Small intestine (tissue), 7 donors: Measurements from ENCODE around the gene ZNF507. TPM values are rescaled to one million over a fixed set of nuclear protein-coding genes. Genes with fewer than 3 reads are reported as not detected.
A peak's percentile ranks its signal among the peaks of the same experiment; 100 is the strongest.

Experiments used
- DNase-seq, 2 donors: peaks; one replicate each; pipeline versions ENCODE4 v3.0.0 to v3.0.0-alpha.2; 2013
- FAIRE-seq: peaks from 2 replicates; lab custom pipeline; 2012; peaks lifted over from hg19 to GRCh38; lab: Jason Lieb, UNC
- H3K27ac ChIP-seq, 3 donors: one replicate each; pipeline ENCODE4 v1.5.1; 2013; ENCODE audit warnings: low read length in 2 of 3, mild to moderate bottlenecking in 2 of 3, control low read depth in 1 of 3, inconsistent platforms in 1 of 3, low read depth in 1 of 3, moderate library complexity in 1 of 3
- H3K27me3 ChIP-seq, 3 donors: one replicate each; pipeline ENCODE4 v1.6.1; 2013; ENCODE audit warnings: low read length in 3 of 3, inconsistent platforms in 1 of 3; ENCODE audit not compliant: control insufficient read depth in 3 of 3, insufficient read depth in 3 of 3
- H3K36me3 ChIP-seq, 3 donors: one replicate each; pipeline ENCODE4 v1.6.1; 2013; ENCODE audit warnings: low read length in 3 of 3, inconsistent platforms in 1 of 3, low read depth in 1 of 3, mild to moderate bottlenecking in 1 of 3, moderate library complexity in 1 of 3; ENCODE audit not compliant: control insufficient read depth in 3 of 3, insufficient read depth in 2 of 3
- H3K4me1 ChIP-seq, 3 donors: one replicate each; pipeline ENCODE4 v1.6.1; 2013; ENCODE audit warnings: low read length in 2 of 3, inconsistent platforms in 1 of 3, low read depth in 1 of 3, mild to moderate bottlenecking in 1 of 3, moderate library complexity in 1 of 3; ENCODE audit not compliant: control insufficient read depth in 3 of 3, insufficient read depth in 2 of 3
- H3K4me3 ChIP-seq, 3 donors: one replicate each; pipeline ENCODE4 v1.5.1; 2013; ENCODE audit warnings: low read length in 3 of 3, control low read depth in 1 of 3, inconsistent platforms in 1 of 3, low read depth in 1 of 3, mild to moderate bottlenecking in 1 of 3, moderate library complexity in 1 of 3
- H3K9me3 ChIP-seq, 2 donors: one replicate each; pipeline ENCODE4 v1.6.1; 2013; ENCODE audit warnings: low read depth in 1 of 2, low read length in 1 of 2; ENCODE audit not compliant: control insufficient read depth in 2 of 2, insufficient read depth in 1 of 2
- WGBS, 3 donors: extraction: QIAGEN DNeasy Blood & Tissue Kit; methylation state at CpG; one replicate each; pipeline ENCODE4 v1.1.7; 2013; 5-methylcytosine and 5-hydroxymethylcytosine counted together
- polyA plus RNA-seq, 4 donors: library from polyadenylated mRNA; stranded (reverse) in 3 of 4; unstranded in 1 of 4; fragments of 200-250 nt in 3 of 4; fragments of 120-200 nt in 1 of 4; gene quantifications; one replicate each; pipeline versions ENCODE4 v1.2.1 to v1.2.3, GENCODE V29; 2013
- donor health status: healthy with polysubstance abuse.
- donor health status: control.
- donor health status: control.
- donor health status: Bipolar disorder and iron deficiency.
- donor health status: healthy.

ZNF507 gene
- polyA plus RNA-seq, 4 donors: 3.2 to 17.1 (median 5.5) TPM

DNA sequence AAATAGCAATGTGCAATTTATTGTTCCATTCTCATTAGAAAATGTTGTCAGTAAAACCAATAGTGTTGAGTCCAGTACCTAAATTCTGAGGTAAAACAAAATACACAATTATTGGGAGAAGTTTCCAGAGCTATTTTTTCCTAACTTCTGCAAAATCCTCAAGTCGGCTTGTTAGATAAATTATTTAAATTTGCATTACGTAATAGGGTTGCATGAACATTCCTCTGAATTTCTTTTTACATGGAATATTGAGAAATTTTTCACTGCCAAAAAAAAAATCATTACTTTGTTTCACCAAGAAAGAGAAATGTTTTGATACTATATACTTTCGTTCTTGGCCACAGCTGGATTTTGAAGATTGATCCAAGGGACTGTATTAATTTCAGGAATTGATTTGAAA, 1.5 kb downstream of the ZNF507 start:
- H3K27ac ChIP-seq: no peak overlapping the region
- H3K36me3 ChIP-seq: peaks cover 0 to 2% (median 0%) of the 10 kb centered on the region in 3 donors
- H3K4me3 ChIP-seq: peak overlapping the region in 2 of 3 donors; percentile 66 to 98
- no peak for DNase-seq
- H3K9me3 ChIP-seq: no peaks in the 10 kb centered on the region
- WGBS, 3 donors: 27 to 41% (median 33%) methylated on average over 3 of the region's 3 CpGs
- peaks cover 3 to 29% (median 8%) of the 10 kb centered on the region in 3 donors for H3K4me1 ChIP-seq
- no peaks in the 10 kb centered on the region for H3K27me3 ChIP-seq
- FAIRE-seq: no peak

DNA sequence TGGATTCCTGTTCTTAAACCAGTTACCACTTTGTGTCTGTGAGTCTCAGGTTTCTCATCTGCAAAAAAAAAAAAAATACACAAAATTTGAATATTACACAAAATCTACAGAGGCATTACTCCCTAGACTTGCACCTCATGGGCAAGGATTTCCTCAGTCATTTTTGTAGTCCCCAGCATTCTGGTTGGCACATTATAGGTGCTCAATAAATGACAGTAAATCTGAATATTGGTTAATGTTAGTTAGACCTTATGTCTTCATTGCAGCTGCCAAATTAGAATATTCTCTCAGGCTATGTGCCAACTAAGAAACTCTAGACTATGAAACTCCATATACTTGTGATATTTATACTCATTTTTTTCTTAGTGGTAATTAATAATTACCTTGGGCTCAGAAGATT, 2.2 kb downstream of the ZNF507 start:
- Histone ChIP-seq H3K36me3 (peaks cover 0 to 2% (median 0%) of the 10 kb centered on the region in 3 donors), H3K27ac (no peak overlapping the region), H3K4me1 (peaks cover 3 to 29% (median 10%) of the 10 kb centered on the region in 3 donors), H3K4me3 (no peak overlapping the region), H3K27me3 (no peaks in the 10 kb centered on the region), H3K9me3 (no peaks in the 10 kb centered on the region)
- no peak for FAIRE-seq
- DNase-seq: no peak

DNA sequence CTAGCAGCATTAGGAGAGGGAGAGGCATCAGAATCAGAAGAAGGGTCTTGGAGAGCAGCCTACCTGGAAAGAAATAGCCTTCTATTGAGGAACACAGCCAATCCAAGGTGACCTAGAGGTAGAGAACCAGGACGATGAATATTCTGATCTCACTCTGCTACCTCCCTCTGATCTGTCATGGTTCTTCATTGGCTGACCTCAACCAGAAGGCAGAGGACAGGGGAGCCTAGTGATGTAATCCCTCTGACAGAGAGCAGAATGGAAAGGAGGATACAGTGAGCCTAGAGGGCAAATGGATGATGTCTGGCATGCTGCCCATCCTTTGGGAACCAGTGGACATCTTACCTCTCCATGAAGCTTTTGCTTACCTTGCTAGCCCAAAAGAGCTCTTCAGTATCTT, 3.6 kb downstream of the ZNF507 start:
- Histone ChIP-seq H3K4me3 (no peak overlapping the region), H3K36me3 (peaks cover 0 to 10% (median 7%) of the 10 kb centered on the region in 3 donors), H3K4me1 (peaks cover 3 to 29% (median 10%) of the 10 kb centered on the region in 3 donors), H3K27me3 (no peaks in the 10 kb centered on the region), H3K9me3 (no peaks in the 10 kb centered on the region), H3K27ac (peak overlapping the region in 1 of 3 donors; percentile 3)
- no peak for DNase-seq
- FAIRE-seq: no peak
- WGBS, 3 donors: 68 to 71% (median 70%) methylated on average over 1 of the region's 1 CpG

DNA sequence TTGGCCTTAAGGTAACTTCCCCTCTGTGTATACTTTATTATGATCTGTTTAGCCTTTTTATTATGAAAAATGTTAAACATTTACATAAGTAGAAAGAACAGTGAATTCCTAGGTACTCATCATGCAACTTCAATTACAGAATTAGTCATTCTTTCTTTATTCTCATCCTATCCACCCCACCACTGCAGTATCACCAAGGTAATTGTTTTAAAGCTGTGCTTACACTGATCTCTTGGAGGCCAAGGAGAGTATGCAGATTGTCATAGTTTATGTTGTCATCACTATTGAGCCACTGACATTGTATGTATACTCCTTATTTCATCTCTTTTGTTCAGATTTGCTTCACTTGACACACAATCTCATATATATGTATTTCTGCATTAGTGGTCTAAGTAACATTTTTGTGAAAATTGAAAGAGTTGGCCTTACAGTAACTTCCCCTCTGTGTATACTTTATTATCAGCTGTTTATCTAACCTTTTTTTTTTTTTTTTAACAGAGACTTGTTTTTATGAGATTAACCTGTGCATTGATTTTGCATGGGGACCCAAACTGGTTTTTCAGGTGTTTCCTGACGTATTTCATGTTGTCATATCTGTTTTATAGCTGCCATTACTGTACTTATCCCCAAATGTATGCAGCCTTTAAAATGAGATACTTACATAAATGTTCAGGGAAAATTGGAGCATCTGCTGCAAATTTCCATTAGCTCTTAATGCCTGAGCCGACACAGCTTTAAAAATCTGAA, 4.5 kb downstream of the ZNF507 start:
- Histone ChIP-seq H3K36me3 (peaks cover 0 to 16% (median 14%) of the 10 kb centered on the region in 3 donors), H3K4me3 (peak overlapping the region in 1 of 3 donors; percentile 24), H3K9me3 (no peaks in the 10 kb centered on the region), H3K4me1 (peaks cover 3 to 29% (median 12%) of the 10 kb centered on the region in 3 donors), H3K27ac (peak overlapping the region in 1 of 3 donors; percentile 15), H3K27me3 (no peaks in the 10 kb centered on the region)
- DNase-seq (no peak), FAIRE-seq (no peak)
- WGBS, 3 donors: 12 to 71% (median 38%) methylated on average over 2 of the region's 2 CpGs

DNA sequence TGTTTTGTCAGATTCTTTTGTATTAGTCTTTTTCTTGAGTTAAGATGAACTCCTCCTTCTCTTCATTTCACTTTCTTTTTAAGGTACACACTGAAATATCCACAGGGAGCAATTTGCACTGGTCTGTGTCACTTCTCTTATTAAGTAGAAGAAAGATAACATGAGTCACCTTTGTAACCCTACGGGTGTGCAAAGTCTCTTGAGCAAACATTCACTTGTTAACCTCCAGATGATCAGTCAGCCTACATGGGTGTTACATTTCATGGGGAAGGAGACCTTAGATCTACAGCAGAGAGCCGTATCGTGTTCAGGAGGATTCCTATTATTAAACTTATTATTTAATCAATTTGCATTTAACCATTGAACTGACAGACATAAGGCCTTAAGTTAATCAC, 5.1 kb downstream of the ZNF507 start:
- no peaks in the 10 kb centered on the region for H3K9me3 ChIP-seq
- no peaks in the 10 kb centered on the region for H3K27me3 ChIP-seq
- DNase-seq (peak; percentile 74 to 94), FAIRE-seq (peak; percentile 64)
- H3K36me3 ChIP-seq: peaks cover 0 to 19% (median 14%) of the 10 kb centered on the region in 3 donors
- H3K4me3 ChIP-seq: peak overlapping the region in 1 of 3 donors; percentile 24
- peaks cover 3 to 29% (median 13%) of the 10 kb centered on the region in 3 donors for H3K4me1 ChIP-seq
- peak overlapping the region in 2 of 3 donors; percentile 48 to 84 for H3K27ac ChIP-seq
- 14 to 55% (median 39%) methylated on average over 3 of the region's 3 CpGs for WGBS, 3 donors

DNA sequence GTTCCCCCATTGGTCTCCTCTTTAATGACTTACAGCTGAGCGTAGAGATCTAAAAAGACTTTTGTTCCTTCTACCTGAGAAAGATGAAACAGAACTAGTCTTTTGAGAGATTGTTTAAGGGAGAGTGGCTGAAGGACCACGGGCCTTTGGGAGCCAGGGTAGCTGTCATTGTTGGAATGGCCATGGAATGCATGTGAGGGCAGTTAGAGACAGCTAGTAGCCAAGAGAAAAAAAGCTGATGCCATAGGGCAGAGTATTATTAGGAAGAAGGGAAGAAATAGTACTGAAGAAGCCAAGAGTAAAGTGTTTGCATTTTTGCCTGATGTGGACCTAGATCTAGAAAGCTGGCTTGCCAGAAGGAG, 5.6 kb downstream of the ZNF507 start:
- DNase-seq (no peak), FAIRE-seq (no peak)
- H3K4me3 ChIP-seq: no peak overlapping the region
- H3K27ac ChIP-seq: peak overlapping the region; percentile 48 to 84 (median 68)
- 46 to 75% (median 61%) methylated on average over 2 of the region's 2 CpGs for WGBS, 3 donors
- peaks cover 3 to 29% (median 13%) of the 10 kb centered on the region in 3 donors for H3K4me1 ChIP-seq
- no peaks in the 10 kb centered on the region for H3K27me3 ChIP-seq
- H3K36me3 ChIP-seq: peaks cover 0 to 19% (median 18%) of the 10 kb centered on the region in 3 donors
- H3K9me3 ChIP-seq: no peaks in the 10 kb centered on the region

DNA sequence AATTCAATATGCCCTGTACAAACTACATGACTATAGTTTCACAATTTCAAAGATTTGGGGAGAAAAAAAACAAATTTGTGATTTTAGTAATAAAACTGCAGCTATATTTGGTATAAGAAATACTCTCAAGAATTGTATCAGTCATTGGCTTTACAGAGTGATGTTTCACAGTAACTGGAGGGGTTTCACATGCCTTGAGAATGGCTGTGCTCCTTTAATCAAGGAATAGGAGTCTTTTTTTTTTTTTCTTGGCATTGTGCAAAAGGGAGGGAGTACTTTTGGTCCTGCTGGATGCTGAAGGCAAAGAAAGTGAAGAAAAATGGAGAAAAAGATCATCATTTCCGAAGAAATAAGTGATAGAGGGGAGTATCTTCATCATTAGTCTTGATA, 6.8 kb downstream of the ZNF507 start:
- H3K9me3 ChIP-seq: no peaks in the 10 kb centered on the region
- FAIRE-seq (no peak), DNase-seq (no peak)
- no peaks in the 10 kb centered on the region for H3K27me3 ChIP-seq
- H3K4me3 ChIP-seq: no peak overlapping the region
- H3K27ac ChIP-seq: no peak overlapping the region
- 93 to 100% (median 100%) methylated on average over 1 of the region's 1 CpG for WGBS, 3 donors
- peaks cover 2 to 19% (median 18%) of the 10 kb centered on the region in 3 donors for H3K36me3 ChIP-seq
- peaks cover 3 to 26% (median 13%) of the 10 kb centered on the region in 3 donors for H3K4me1 ChIP-seq

DNA sequence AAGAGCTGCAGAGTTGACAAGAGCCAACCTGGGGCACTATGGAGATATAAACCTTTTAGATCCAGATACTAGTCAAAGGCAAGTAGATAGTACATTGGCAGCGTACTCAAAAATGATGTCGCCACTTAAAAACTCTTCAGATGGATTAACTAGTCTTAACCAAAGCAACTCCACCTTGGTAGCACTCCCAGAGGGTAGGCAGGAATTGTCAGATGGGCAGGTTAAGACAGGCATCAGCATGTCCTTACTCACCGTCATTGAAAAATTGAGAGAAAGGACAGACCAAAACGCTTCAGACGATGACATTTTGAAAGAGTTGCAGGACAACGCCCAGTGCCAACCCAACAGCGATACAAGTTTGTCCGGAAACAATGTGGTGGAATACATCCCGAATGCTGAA, 8.9 kb downstream of the ZNF507 start:
- H3K27ac ChIP-seq: no peak overlapping the region
- no peak overlapping the region for H3K4me3 ChIP-seq
- no peak for DNase-seq
- no peak for FAIRE-seq
- 95 to 99% (median 96%) methylated on average over 9 of the region's 9 CpGs for WGBS, 3 donors
- no peaks in the 10 kb centered on the region for H3K9me3 ChIP-seq
- H3K27me3 ChIP-seq: no peaks in the 10 kb centered on the region
- peaks cover 7 to 25% (median 21%) of the 10 kb centered on the region in 3 donors for H3K36me3 ChIP-seq
- H3K4me1 ChIP-seq: peaks cover 0 to 19% (median 13%) of the 10 kb centered on the region in 3 donors
